Esophagus muscularis mucosa (tissue), 4 donors: Measurements from ENCODE around the gene ARHGAP4. TPM values are rescaled to one million over a fixed set of nuclear protein-coding genes. Genes with fewer than 3 reads are reported as not detected.

Source experiments
- DNase-seq: peaks from one replicate; pipeline ENCODE4 v3.0.0-alpha.2; 2017; ENCODE audit errors: extremely low spot score
- H3K27ac ChIP-seq, 4 donors: fragments of 200-600 bp; sonication (generic); replicated peaks in 1 of 4; 1 replicate in 3 of 4; 2 replicates in 1 of 4; pipeline ENCODE4 v1.5.1; 2016 to 2019; ENCODE audit warnings: mild to moderate bottlenecking in 1 of 4
- H3K27me3 ChIP-seq, 4 donors: fragments of 200-600 bp; sonication (generic); one replicate each; pipeline versions ENCODE4 v1.5.1 to v1.6.0; 2016 to 2019
- H3K36me3 ChIP-seq, 4 donors: fragments of 200-600 bp; sonication (generic); one replicate each; pipeline ENCODE4 v1.5.1; 2016 to 2019
- H3K4me1 ChIP-seq, 4 donors: fragments of 200-600 bp; sonication (generic); one replicate each; pipeline ENCODE4 v1.5.1; 2016 to 2019
- H3K4me3 ChIP-seq, 4 donors: fragments of 200-600 bp; sonication (generic); 1 replicate in 2 of 4; 2 replicates in 2 of 4; pipeline ENCODE4 v1.5.1; 2016 to 2019; ENCODE audit warnings: mild to moderate bottlenecking in 4 of 4, moderate library complexity in 1 of 4
- H3K9me3 ChIP-seq, 4 donors: fragments of 200-600 bp; sonication (generic); 1 replicate in 3 of 4; 2 replicates in 1 of 4; pipeline ENCODE4 v1.5.1; 2016 to 2019
- EP300 ChIP-seq: sonication (generic); formaldehyde crosslinking; IDR thresholded peaks from one replicate; pipeline ENCODE4 v1.6.1; 2017; ENCODE audit warnings: antibody characterized with exemption
- POLR2A ChIP-seq: fragments of 450-650 bp; IDR thresholded peaks from one replicate; pipeline ENCODE4 v1.6.1; 2017; ENCODE audit warnings: antibody characterized with exemption, moderate library complexity, mild to moderate bottlenecking, low read depth
- POLR2AphosphoS5 ChIP-seq, 2 donors: sonication (generic); formaldehyde crosslinking; IDR thresholded peaks; one replicate each; pipeline ENCODE4 v1.6.1; 2017; ENCODE audit warnings: antibody characterized with exemption in 2 of 2
- WGBS: methylation state at CpG from one replicate; pipeline ENCODE4 v1.1.5; 2018; 5-methylcytosine and 5-hydroxymethylcytosine counted together
- intact Hi-C: fragments of 100-400 bp; cut with DNase I; formaldehyde crosslinking; loops from one replicate; pipeline ENCODE4 v1.15.1; 2023
- total RNA-seq, 4 donors: library from RNA; depleted of rRNA; stranded (reverse); fragments of >200 nt; gene quantifications; one replicate each; pipeline versions ENCODE4 v1.1.0 to v1.2.1, GENCODE V29; 2016
- TF ChIP-seq, protein P1 (sequence below), 3 experiments: fragments of 200-600 bp in 2 of 3; fragments of 450-650 bp in 1 of 3; sonication (generic) in 2 of 3; IDR thresholded peaks; one replicate each; pipeline ENCODE4 v1.5.1; 2017 to 2019; ENCODE audit warnings: antibody characterized with exemption in 3 of 3, mild to moderate bottlenecking in 2 of 3, moderate library complexity in 1 of 3

ARHGAP4 gene
- total RNA-seq, 4 donors from 2014 or later = 15.9 to 22.4 (median 17.7) TPM

DNA sequence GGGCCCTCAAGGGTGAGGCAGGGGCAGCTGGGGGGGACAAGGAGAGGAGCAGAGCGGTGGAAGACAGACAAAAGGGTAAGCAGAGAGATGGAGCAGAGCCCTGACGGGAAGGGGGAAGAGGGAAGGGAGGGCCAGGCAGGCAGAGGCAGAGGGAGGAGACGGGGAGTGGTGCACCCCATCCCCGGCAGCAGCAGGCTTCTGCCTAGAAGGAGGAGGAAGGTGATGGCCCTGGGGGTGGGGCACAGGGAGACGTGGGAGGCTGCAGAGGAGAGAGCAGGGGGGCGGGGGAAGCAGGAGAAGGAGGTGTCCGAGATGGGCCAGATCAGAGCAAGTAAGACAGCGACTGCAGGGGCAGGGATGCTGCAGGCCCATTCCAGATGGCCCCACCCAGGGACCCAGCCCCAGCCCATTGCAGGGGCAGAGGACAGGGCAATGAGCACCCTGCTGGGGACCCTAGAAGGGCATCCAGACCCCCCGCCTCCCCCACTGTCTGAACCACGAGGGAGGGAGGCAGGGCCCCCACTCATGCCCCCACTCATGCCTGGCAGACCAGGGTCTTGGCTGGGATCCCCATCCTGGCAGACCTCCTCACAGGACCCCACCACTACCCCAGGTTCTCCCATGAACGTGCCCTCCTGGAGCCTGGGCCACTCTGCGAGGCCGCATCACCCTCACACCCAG, 42.8 kb downstream of the ARHGAP4 start:
- Histone ChIP-seq H3K4me1 (peaks cover 5 to 21% (median 14%) of the 10 kb centered on the region in 4 donors), H3K27me3 (peaks cover 0 to 89% (median 29%) of the 10 kb centered on the region in 4 donors), H3K9me3 (no peaks in the 10 kb centered on the region), H3K36me3 (no peaks in the 10 kb centered on the region), H3K4me3 (peak overlapping the region in 2 of 4 donors; percentile 12 to 14), H3K27ac (peak overlapping the region in 2 of 4 donors; percentile 22 to 31)
- WGBS = 54% methylated on average over 10 of the region's 13 CpGs
- no peak for DNase-seq
- intact Hi-C loops = no loop called here
- TF ChIP-seq, protein P1, sequence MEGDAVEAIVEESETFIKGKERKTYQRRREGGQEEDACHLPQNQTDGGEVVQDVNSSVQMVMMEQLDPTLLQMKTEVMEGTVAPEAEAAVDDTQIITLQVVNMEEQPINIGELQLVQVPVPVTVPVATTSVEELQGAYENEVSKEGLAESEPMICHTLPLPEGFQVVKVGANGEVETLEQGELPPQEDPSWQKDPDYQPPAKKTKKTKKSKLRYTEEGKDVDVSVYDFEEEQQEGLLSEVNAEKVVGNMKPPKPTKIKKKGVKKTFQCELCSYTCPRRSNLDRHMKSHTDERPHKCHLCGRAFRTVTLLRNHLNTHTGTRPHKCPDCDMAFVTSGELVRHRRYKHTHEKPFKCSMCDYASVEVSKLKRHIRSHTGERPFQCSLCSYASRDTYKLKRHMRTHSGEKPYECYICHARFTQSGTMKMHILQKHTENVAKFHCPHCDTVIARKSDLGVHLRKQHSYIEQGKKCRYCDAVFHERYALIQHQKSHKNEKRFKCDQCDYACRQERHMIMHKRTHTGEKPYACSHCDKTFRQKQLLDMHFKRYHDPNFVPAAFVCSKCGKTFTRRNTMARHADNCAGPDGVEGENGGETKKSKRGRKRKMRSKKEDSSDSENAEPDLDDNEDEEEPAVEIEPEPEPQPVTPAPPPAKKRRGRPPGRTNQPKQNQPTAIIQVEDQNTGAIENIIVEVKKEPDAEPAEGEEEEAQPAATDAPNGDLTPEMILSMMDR (IDR thresholded peaks at IDR 0.05) = no peak
- TF ChIP-seq POLR2AphosphoS5 (IDR thresholded peaks at IDR 0.05) (no peak), POLR2A (no peak)

DNA sequence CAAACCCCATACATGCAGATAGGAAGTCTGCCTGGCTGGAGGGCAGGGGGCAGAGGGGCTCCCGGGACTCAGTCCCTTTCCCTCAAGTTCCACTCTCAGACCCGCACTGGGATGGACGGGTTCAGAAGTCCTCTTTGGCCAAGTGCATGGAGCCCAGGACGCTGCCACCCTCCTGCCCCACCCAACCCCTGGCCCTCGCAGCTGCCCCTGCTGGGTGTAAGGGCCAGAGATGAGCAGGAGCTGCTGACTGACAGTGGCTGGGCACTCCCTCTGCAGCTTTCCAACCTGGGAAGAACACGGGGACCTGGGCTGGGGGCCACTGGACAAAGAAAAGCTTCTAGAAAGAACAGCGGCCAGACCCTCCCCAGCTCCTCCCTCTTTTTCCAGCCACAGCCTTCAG, 43.5 kb downstream of the ARHGAP4 start:
- Histone ChIP-seq H3K9me3 (no peaks in the 10 kb centered on the region), H3K27ac (peak overlapping the region in 1 of 4 donors; percentile 26), H3K27me3 (peaks cover 0 to 96% (median 25%) of the 10 kb centered on the region in 4 donors), H3K36me3 (no peaks in the 10 kb centered on the region), H3K4me1 (peaks cover 5 to 21% (median 14%) of the 10 kb centered on the region in 4 donors), H3K4me3 (no peak overlapping the region)
- WGBS = 69% methylated on average over 7 of the region's 7 CpGs
- TF ChIP-seq POLR2A (no peak), EP300 (no peak), POLR2AphosphoS5 (IDR thresholded peaks at IDR 0.05) (no peak)
- TF ChIP-seq, protein P1 (IDR thresholded peaks at IDR 0.05) = no peak
- intact Hi-C loops = no loop called here
- DNase-seq = no peak

DNA sequence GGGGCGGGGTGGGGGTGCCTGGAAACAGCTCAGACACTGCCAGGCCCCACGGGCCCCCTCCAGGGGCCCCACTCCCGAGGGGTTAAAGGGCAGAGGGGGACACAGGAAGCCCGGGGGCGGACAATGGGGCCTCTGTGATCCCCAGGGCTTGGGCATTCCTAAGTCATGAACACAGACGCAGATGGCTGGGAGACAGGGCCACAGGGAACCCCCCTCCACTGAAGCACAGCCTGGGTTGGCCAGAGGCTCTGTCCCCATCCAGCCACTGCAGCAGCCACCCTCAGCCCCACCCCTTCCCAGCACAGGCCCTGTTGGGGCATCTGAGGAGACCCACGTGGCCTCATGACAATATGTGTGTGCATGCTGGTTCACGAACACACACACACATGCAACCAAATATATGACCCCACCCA, 44.0 kb downstream of the ARHGAP4 start:
- 81% methylated on average over 3 of the region's 8 CpGs for WGBS
- Histone ChIP-seq H3K27ac (no peak overlapping the region), H3K4me3 (no peak overlapping the region), H3K36me3 (no peaks in the 10 kb centered on the region), H3K9me3 (no peaks in the 10 kb centered on the region), H3K27me3 (peaks cover 0 to 94% (median 25%) of the 10 kb centered on the region in 4 donors), H3K4me1 (peaks cover 5 to 21% (median 14%) of the 10 kb centered on the region in 4 donors)
- DNase-seq = no peak
- intact Hi-C loops = no loop called here
- TF ChIP-seq EP300 (no peak), POLR2AphosphoS5 (IDR thresholded peaks at IDR 0.05) (no peak), POLR2A (no peak)
- TF ChIP-seq, protein P1 (IDR thresholded peaks at IDR 0.05) = no peak

DNA sequence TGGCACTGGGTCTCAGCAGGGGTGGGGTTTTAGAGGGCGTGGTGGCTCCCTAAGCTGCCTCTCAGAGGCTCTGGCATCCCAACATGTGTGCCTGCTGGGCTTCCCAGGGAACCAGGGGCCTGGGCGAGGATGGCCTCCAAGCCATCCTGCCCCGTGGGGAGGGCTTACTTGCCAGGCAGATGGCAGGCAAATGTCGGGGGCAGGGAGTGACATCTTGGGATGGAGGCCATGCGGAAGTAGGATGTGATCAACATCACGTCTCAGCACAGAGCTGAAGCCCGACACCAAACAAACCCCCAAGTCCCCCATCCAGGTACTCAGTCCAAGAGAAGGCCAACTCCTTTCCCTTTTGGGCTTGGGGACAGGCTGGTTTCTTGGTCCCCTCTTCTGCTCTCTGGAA, 44.8 kb downstream of the ARHGAP4 start:
- intact Hi-C loops = no loop called here
- Histone ChIP-seq H3K36me3 (no peaks in the 10 kb centered on the region), H3K27me3 (peaks cover 0 to 93% (median 25%) of the 10 kb centered on the region in 4 donors), H3K4me1 (peaks cover 5 to 14% (median 10%) of the 10 kb centered on the region in 4 donors), H3K4me3 (no peak overlapping the region), H3K27ac (peak overlapping the region in 1 of 4 donors; percentile 44), H3K9me3 (no peaks in the 10 kb centered on the region)
- DNase-seq = no peak
- TF ChIP-seq, protein P1 (IDR thresholded peaks at IDR 0.05) = no peak
- no peak for TF ChIP-seq POLR2A
- no peak for TF ChIP-seq EP300
- TF ChIP-seq POLR2AphosphoS5 (IDR thresholded peaks at IDR 0.05) = no peak
- 84% methylated on average over 4 of the region's 7 CpGs for WGBS

DNA sequence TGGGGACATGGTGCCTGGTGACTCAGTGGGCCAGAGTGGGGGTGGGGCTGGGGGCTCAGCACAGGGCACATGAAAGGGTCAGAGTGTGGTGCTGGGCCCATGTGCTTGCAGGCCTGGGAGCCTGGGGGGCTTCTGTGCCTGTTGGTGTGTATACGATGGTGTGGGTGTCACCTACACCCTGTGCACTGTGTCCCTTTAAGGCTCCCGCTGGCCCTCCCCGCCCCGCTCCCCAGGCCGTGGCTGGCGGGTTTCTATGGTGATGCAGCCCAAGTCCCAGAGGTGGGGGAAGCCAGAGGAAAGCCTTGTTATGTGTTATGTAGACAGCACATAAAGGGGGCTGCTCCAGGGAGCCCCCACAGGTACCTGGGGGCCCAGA, 45.6 kb downstream of the ARHGAP4 start:
- Histone ChIP-seq H3K9me3 (no peaks in the 10 kb centered on the region), H3K36me3 (no peaks in the 10 kb centered on the region), H3K4me3 (no peak overlapping the region), H3K27ac (no peak overlapping the region), H3K4me1 (peaks cover 3 to 6% (median 5%) of the 10 kb centered on the region in 4 donors), H3K27me3 (peaks cover 0 to 95% (median 27%) of the 10 kb centered on the region in 4 donors)
- no peak for TF ChIP-seq POLR2AphosphoS5 (IDR thresholded peaks at IDR 0.05)
- TF ChIP-seq, protein P1 (IDR thresholded peaks at IDR 0.05) = no peak
- TF ChIP-seq EP300 = no peak
- TF ChIP-seq POLR2A = no peak
- no CpG with 5 or more reads among the region's 6 CpGs for WGBS
- DNase-seq = no peak
- intact Hi-C loops = no loop called here
